ENCODE results near the gene NHLH1.
A peak's percentile ranks its signal among the peaks of the same experiment; 100 is the strongest.

The NHLH1 gene

GRCh38 chr1:160361199-160361598, 5.7 kb upstream of the NHLH1 start:
- TF ChIP-seq, protein P1, sequence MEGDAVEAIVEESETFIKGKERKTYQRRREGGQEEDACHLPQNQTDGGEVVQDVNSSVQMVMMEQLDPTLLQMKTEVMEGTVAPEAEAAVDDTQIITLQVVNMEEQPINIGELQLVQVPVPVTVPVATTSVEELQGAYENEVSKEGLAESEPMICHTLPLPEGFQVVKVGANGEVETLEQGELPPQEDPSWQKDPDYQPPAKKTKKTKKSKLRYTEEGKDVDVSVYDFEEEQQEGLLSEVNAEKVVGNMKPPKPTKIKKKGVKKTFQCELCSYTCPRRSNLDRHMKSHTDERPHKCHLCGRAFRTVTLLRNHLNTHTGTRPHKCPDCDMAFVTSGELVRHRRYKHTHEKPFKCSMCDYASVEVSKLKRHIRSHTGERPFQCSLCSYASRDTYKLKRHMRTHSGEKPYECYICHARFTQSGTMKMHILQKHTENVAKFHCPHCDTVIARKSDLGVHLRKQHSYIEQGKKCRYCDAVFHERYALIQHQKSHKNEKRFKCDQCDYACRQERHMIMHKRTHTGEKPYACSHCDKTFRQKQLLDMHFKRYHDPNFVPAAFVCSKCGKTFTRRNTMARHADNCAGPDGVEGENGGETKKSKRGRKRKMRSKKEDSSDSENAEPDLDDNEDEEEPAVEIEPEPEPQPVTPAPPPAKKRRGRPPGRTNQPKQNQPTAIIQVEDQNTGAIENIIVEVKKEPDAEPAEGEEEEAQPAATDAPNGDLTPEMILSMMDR (conservative IDR thresholded peaks at IDR 0.05; ENCODE audit: low read depth, low read length), result 0 out of 2 replicates have a peak, but pooled peaks have one; percentile 11
- Histone ChIP-seq H3K4me2 (no peak overlapping the region), H2AFZ (ENCODE audit: low read depth) (no peak overlapping the region)

GRCh38 chr1:160361814-160362167, 5.1 kb upstream of the NHLH1 start:
- Histone ChIP-seq H3K4me2 (no peak overlapping the region), H4K20me1 (ENCODE audit: insufficient read depth) (no peaks in the 10 kb centered on the region), H3K36me3 (ENCODE audit: insufficient read depth) (peaks cover 12% of the 10 kb centered on the region; the same call in 1 of the 2 replicates), H3K79me2 (ENCODE audit: insufficient read depth, low read depth) (no peaks in the 10 kb centered on the region), H2AFZ (ENCODE audit: low read depth) (no peak overlapping the region), H3K4me1 (ENCODE audit: low read depth, poor library complexity, severe bottlenecking) (peaks cover 17% of the 10 kb centered on the region), H3K27ac (no peak overlapping the region), H3K27me3 (ENCODE audit: insufficient read depth, low read depth) (no peaks in the 10 kb centered on the region), H3K9ac (no peak overlapping the region), H3K4me3 (IDR thresholded peaks at IDR 0.05; ENCODE audit: insufficient read depth, low read depth, low read length) (no peak overlapping the region)
- TF ChIP-seq, protein P1 (conservative IDR thresholded peaks at IDR 0.05; ENCODE audit: low read depth, low read length), result no peak

More at GRCh38 chr1:160361199-160361598, 5.7 kb upstream of the NHLH1 start:
- Histone ChIP-seq H3K27ac (no peak overlapping the region), H3K27me3 (ENCODE audit: insufficient read depth, low read depth) (no peaks in the 10 kb centered on the region), H3K4me3 (IDR thresholded peaks at IDR 0.05; ENCODE audit: insufficient read depth, low read depth, low read length) (no peak overlapping the region), H3K4me1 (ENCODE audit: low read depth, poor library complexity, severe bottlenecking) (peaks cover 17% of the 10 kb centered on the region), H3K79me2 (ENCODE audit: insufficient read depth, low read depth) (no peaks in the 10 kb centered on the region), H4K20me1 (ENCODE audit: insufficient read depth) (no peaks in the 10 kb centered on the region), H3K36me3 (ENCODE audit: insufficient read depth) (peaks cover 13% of the 10 kb centered on the region; the same call in 1 of the 2 replicates), H3K9ac (no peak overlapping the region)

DNA sequence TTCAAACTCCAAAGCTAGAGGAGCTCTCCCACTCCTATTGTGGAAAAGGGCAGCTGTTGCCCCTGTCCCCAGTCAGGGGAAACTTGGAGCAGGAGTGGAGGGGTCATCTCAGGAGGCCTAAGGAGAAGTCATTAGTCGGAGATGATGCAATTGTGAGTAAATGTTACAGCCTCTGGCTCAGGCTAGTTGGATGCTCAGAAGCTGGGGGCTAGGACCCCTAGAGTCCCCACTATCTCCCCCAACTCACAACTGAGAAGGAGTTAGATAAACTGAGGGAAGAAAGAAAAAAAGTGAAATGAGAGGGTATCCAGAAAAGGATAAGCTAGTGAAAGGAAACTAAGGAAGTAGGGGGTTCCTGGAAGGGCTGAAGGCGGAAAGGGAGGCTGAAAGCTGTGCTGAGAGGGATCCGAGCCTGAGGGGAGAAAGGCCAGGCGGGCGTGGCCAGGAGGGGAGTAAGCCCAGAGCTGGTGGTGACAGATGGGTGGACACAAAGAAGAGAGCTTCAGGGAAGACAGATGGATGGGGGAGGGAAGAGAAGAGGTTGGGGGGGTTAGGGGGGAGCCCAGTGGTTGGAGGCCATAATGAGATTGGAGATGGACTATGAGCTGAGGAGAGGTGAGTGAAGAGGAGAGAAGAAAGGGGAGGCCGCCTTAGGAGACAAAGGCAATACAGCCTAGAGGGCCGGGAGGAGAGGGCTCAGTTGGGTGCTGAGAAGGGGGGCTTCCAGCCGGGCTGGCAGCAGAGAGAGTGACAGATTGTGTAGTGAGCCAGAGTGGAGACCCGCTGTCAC, 4.5 kb upstream of the NHLH1 start:
- Histone ChIP-seq H3K4me3 (IDR thresholded peaks at IDR 0.05; ENCODE audit: insufficient read depth, low read depth, low read length) (no peak overlapping the region), H3K27ac (no peak overlapping the region), H3K79me2 (ENCODE audit: insufficient read depth, low read depth) (no peaks in the 10 kb centered on the region), H3K36me3 (ENCODE audit: insufficient read depth) (peaks cover 12% of the 10 kb centered on the region; the same call in 1 of the 2 replicates), H3K4me1 (ENCODE audit: low read depth, poor library complexity, severe bottlenecking) (peaks cover 17% of the 10 kb centered on the region), H2AFZ (ENCODE audit: low read depth) (no peak overlapping the region), H4K20me1 (ENCODE audit: insufficient read depth) (no peaks in the 10 kb centered on the region), H3K4me2 (no peak overlapping the region), H3K9ac (no peak overlapping the region), H3K27me3 (ENCODE audit: insufficient read depth, low read depth) (no peaks in the 10 kb centered on the region)
- TF ChIP-seq, protein P1 (conservative IDR thresholded peaks at IDR 0.05; ENCODE audit: low read depth, low read length), result no peak

DNA sequence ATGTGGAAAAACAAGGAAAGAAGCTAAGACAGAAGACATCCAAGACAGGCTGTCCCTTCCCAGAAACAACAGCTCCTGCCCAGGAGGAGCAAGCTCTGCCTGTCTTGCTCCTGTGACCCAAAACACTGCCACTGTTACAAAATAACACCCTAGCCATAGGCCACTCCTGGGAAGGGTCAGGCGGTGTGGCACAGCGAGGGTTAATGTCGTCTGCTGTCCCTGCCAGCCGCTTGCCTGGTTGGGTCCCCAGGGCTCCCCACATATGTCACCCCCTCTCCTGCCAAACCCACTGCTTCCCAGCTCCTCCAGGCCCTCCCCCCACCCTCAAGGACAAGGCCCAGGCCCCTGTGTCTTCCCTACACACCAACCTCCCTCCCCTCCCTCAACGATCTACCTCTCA, 3.9 kb upstream of the NHLH1 start:
- no peaks in the 10 kb centered on the region for H3K27me3 ChIP-seq (ENCODE audit: insufficient read depth, low read depth)
- peaks cover 6% of the 10 kb centered on the region; the same call in 1 of the 2 replicates for H3K36me3 ChIP-seq (ENCODE audit: insufficient read depth)
- H3K4me1 ChIP-seq (ENCODE audit: low read depth, poor library complexity, severe bottlenecking), result peaks cover 17% of the 10 kb centered on the region
- no peaks in the 10 kb centered on the region for H3K79me2 ChIP-seq (ENCODE audit: insufficient read depth, low read depth)
- H4K20me1 ChIP-seq (ENCODE audit: insufficient read depth), result no peaks in the 10 kb centered on the region
- no peak overlapping the region for H2AFZ ChIP-seq (ENCODE audit: low read depth)
- no peak overlapping the region for H3K4me3 ChIP-seq (IDR thresholded peaks at IDR 0.05; ENCODE audit: insufficient read depth, low read depth, low read length)
- no peak overlapping the region for H3K9ac ChIP-seq
- H3K27ac ChIP-seq, result no peak overlapping the region
- no peak overlapping the region for H3K4me2 ChIP-seq
- TF ChIP-seq, protein P1 (conservative IDR thresholded peaks at IDR 0.05; ENCODE audit: low read depth, low read length), result no peak

Measured in KMS-11 (cell line).